GM12878 (cell line): ENCODE measurements around the gene SLC35A2. TPM values are rescaled to one million over a fixed set of nuclear protein-coding genes. Genes with fewer than 3 reads are reported as not detected.

Experiments
- CEBPB ChIP-seq, 2 experiments: fragments of 150-350 bp in 1 of 2; IDR thresholded peaks; 2 replicates each; pipeline ENCODE4 v1.6.1; 2012 to 2014; ENCODE audit warnings: low read depth in 2 of 2, low read length in 2 of 2, borderline replicate concordance in 1 of 2, inconsistent platforms in 1 of 2
- E2F4 ChIP-seq: IDR thresholded peaks from 2 replicates; pipeline ENCODE4 v1.6.1; 2012; ENCODE audit warnings: low read depth, low read length, improper control_type of control experiment
- ETV6 ChIP-seq, 2 experiments: fragments of 450-650 bp in 1 of 2; IDR thresholded peaks in 1 of 2; conservative IDR thresholded peaks in 1 of 2; 2 replicates each; pipeline ENCODE4 v1.6.1; 2014; ENCODE audit warnings: antibody characterized with exemption in 1 of 2, borderline replicate concordance in 1 of 2, low read depth in 1 of 2, mild to moderate bottlenecking in 1 of 2, moderate library complexity in 1 of 2
- MTA3 ChIP-seq: IDR thresholded peaks from 2 replicates; pipeline ENCODE4 v1.6.1; 2012; ENCODE audit warnings: low read length, inconsistent platforms, borderline replicate concordance
- POLR2A ChIP-seq: IDR thresholded peaks from 2 replicates; pipeline ENCODE4 v1.6.1; 2011; ENCODE audit warnings: low read depth, mild to moderate bottlenecking, low read length
- POLR2AphosphoS5 ChIP-seq: IDR thresholded peaks from 2 replicates; pipeline ENCODE4 v1.6.1; 2011; ENCODE audit warnings: mild to moderate bottlenecking, low read length, inconsistent platforms
- polyA plus RNA-seq, 11 experiments: library from polyadenylated mRNA; depleted of rRNA in 4 of 11; unstranded in 6 of 11; stranded (reverse) in 5 of 11; fragments of >200 nt; fragmentation: Nextera tagmentation in 4 of 11; fragmentation: Illumina TruSeq in 1 of 11; extraction: Ambion mirVana in 4 of 11; extraction: Trizol in 1 of 11; gene quantifications; 1 replicate in 1 of 11; 2 replicates in 10 of 11; pipeline versions ENCODE4 v1.2.1 to v1.2.3, GENCODE V29; 2011 to 2016; ENCODE audit warnings: inconsistent platforms in 2 of 11, missing spikeins in 2 of 11, low read depth in 1 of 11
- total RNA-seq, 4 experiments: library from RNA; depleted of rRNA in 3 of 4; stranded (reverse); fragments of >200 nt in 3 of 4; fragmentation: Illumina TruSeq in 1 of 4; extraction: Trizol in 1 of 4; gene quantifications; 2 replicates each; pipeline versions ENCODE4 v1.2.1 to v1.2.3, GENCODE V29; 2013 to 2021
- TF ChIP-seq, protein P1 (sequence below): fragments of 450-650 bp; IDR thresholded peaks from 2 replicates; pipeline ENCODE4 v1.6.1; 2017; ENCODE audit warnings: mild to moderate bottlenecking, moderate library complexity
- TF ChIP-seq, protein P2 (sequence below), 3 experiments: IDR thresholded peaks in 2 of 3; conservative IDR thresholded peaks in 1 of 3; 2 replicates each; pipeline ENCODE4 v1.5.1; 2011; ENCODE audit warnings: low read depth in 3 of 3, low read length in 3 of 3, mild to moderate bottlenecking in 3 of 3, control low read depth in 2 of 3, moderate library complexity in 2 of 3, inconsistent platforms in 1 of 3, mixed read lengths in 1 of 3; ENCODE audit not compliant: control insufficient read depth in 2 of 3, insufficient read depth in 1 of 3; ENCODE audit errors: extremely low read depth in 1 of 3
- TF ChIP-seq, protein P3 (sequence below): fragments of 150-350 bp; IDR thresholded peaks from 2 replicates; pipeline ENCODE4 v1.6.1; 2016; ENCODE audit warnings: low read depth, low read length

The SLC35A2 gene
- total and polyA plus RNA-seq, 10 of the 15 experiments (the other 5 are each of a cell fraction or from before 2014, with no cell fraction given), result 2.1 to 27.4 (median 14.9) TPM

- TF ChIP-seq, protein P1, sequence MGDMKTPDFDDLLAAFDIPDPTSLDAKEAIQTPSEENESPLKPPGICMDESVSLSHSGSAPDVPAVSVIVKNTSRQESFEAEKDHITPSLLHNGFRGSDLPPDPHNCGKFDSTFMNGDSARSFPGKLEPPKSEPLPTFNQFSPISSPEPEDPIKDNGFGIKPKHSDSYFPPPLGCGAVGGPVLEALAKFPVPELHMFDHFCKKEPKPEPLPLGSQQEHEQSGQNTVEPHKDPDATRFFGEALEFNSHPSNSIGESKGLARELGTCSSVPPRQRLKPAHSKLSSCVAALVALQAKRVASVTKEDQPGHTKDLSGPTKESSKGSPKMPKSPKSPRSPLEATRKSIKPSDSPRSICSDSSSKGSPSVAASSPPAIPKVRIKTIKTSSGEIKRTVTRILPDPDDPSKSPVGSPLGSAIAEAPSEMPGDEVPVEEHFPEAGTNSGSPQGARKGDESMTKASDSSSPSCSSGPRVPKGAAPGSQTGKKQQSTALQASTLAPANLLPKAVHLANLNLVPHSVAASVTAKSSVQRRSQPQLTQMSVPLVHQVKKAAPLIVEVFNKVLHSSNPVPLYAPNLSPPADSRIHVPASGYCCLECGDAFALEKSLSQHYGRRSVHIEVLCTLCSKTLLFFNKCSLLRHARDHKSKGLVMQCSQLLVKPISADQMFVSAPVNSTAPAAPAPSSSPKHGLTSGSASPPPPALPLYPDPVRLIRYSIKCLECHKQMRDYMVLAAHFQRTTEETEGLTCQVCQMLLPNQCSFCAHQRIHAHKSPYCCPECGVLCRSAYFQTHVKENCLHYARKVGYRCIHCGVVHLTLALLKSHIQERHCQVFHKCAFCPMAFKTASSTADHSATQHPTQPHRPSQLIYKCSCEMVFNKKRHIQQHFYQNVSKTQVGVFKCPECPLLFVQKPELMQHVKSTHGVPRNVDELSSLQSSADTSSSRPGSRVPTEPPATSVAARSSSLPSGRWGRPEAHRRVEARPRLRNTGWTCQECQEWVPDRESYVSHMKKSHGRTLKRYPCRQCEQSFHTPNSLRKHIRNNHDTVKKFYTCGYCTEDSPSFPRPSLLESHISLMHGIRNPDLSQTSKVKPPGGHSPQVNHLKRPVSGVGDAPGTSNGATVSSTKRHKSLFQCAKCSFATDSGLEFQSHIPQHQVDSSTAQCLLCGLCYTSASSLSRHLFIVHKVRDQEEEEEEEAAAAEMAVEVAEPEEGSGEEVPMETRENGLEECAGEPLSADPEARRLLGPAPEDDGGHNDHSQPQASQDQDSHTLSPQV, result no peak
- no peak for TF ChIP-seq POLR2AphosphoS5
- TF ChIP-seq, protein P2, sequence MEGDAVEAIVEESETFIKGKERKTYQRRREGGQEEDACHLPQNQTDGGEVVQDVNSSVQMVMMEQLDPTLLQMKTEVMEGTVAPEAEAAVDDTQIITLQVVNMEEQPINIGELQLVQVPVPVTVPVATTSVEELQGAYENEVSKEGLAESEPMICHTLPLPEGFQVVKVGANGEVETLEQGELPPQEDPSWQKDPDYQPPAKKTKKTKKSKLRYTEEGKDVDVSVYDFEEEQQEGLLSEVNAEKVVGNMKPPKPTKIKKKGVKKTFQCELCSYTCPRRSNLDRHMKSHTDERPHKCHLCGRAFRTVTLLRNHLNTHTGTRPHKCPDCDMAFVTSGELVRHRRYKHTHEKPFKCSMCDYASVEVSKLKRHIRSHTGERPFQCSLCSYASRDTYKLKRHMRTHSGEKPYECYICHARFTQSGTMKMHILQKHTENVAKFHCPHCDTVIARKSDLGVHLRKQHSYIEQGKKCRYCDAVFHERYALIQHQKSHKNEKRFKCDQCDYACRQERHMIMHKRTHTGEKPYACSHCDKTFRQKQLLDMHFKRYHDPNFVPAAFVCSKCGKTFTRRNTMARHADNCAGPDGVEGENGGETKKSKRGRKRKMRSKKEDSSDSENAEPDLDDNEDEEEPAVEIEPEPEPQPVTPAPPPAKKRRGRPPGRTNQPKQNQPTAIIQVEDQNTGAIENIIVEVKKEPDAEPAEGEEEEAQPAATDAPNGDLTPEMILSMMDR (IDR thresholded peaks at IDR 0.05 in 2 of 3, conservative IDR thresholded peaks at IDR 0.05 in 1 of 3; ENCODE audit: control insufficient read depth in 2 of 3, extremely low read depth in 1 of 3, insufficient read depth in 1 of 3, low read depth in 3 of 3, low read length in 3 of 3), result no peak
- TF ChIP-seq MTA3, result no peak
- TF ChIP-seq ETV6 (conservative IDR thresholded peaks at IDR 0.05 in 1 of 2, IDR thresholded peaks at IDR 0.05 in 1 of 2; ENCODE audit: borderline replicate concordance in 1 of 2, low read depth in 1 of 2), result no peak
- no peak for TF ChIP-seq CEBPB (IDR thresholded peaks at IDR 0.05; ENCODE audit: borderline replicate concordance in 1 of 2, low read depth in 2 of 2, low read length in 2 of 2)
- TF ChIP-seq, protein P3, sequence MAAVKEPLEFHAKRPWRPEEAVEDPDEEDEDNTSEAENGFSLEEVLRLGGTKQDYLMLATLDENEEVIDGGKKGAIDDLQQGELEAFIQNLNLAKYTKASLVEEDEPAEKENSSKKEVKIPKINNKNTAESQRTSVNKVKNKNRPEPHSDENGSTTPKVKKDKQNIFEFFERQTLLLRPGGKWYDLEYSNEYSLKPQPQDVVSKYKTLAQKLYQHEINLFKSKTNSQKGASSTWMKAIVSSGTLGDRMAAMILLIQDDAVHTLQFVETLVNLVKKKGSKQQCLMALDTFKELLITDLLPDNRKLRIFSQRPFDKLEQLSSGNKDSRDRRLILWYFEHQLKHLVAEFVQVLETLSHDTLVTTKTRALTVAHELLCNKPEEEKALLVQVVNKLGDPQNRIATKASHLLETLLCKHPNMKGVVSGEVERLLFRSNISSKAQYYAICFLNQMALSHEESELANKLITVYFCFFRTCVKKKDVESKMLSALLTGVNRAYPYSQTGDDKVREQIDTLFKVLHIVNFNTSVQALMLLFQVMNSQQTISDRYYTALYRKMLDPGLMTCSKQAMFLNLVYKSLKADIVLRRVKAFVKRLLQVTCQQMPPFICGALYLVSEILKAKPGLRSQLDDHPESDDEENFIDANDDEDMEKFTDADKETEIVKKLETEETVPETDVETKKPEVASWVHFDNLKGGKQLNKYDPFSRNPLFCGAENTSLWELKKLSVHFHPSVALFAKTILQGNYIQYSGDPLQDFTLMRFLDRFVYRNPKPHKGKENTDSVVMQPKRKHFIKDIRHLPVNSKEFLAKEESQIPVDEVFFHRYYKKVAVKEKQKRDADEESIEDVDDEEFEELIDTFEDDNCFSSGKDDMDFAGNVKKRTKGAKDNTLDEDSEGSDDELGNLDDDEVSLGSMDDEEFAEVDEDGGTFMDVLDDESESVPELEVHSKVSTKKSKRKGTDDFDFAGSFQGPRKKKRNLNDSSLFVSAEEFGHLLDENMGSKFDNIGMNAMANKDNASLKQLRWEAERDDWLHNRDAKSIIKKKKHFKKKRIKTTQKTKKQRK, result no peak
- no peak; the same call in 1 of the 2 replicates for TF ChIP-seq POLR2A
- no peak for TF ChIP-seq E2F4
- TF ChIP-seq, all 136 proteins: peak for 0
These were observed 20.5 kb downstream of the SLC35A2 start (continued) for GRCh38 chrX:48890934-48891401.
